Endodermal cell (in vitro differentiated cells): ENCODE results near the gene KCTD12. TPM values are rescaled to one million over a fixed set of nuclear protein-coding genes. Genes with fewer than 3 reads are reported as not detected.

Experiments
- DNase-seq: peaks from one replicate; pipeline ENCODE4 v3.0.0-alpha.2; 2017
- H3K27ac ChIP-seq: 2 replicates; pipeline ENCODE4 v1.5.1; 2013; ENCODE audit warnings: mild to moderate bottlenecking, low read depth, low read length, moderate library complexity
- H3K27me3 ChIP-seq: 2 replicates; pipeline ENCODE4 v1.6.1; 2013; ENCODE audit warnings: mild to moderate bottlenecking, low read length, moderate library complexity; ENCODE audit not compliant: insufficient read depth, control insufficient read depth, poor library complexity, severe bottlenecking
- H3K36me3 ChIP-seq: 2 replicates; pipeline ENCODE4 v1.7.0; 2013; ENCODE audit warnings: mild to moderate bottlenecking, low read length, moderate library complexity; ENCODE audit not compliant: control insufficient read depth, insufficient read depth
- H3K4me1 ChIP-seq: one replicate; pipeline ENCODE4 v1.7.0; 2013; ENCODE audit warnings: low read length; ENCODE audit not compliant: control insufficient read depth, insufficient read depth
- H3K4me3 ChIP-seq: 2 replicates; pipeline ENCODE4 v1.5.1; 2013; ENCODE audit warnings: mild to moderate bottlenecking, low read length, moderate library complexity
- H3K9ac ChIP-seq: 2 replicates; pipeline ENCODE4 v1.6.1; 2013; ENCODE audit warnings: mild to moderate bottlenecking, low read length, moderate library complexity; ENCODE audit not compliant: poor library complexity, severe bottlenecking; ENCODE audit errors: extremely low read depth
- H3K9me3 ChIP-seq: 2 replicates; pipeline ENCODE4 v1.6.1; 2013; ENCODE audit warnings: mild to moderate bottlenecking, low read length, moderate library complexity; ENCODE audit not compliant: control insufficient read depth
- H3K27ac Mint-ChIP-seq: 2 replicates; pipeline ENCODE4 v1.8.0; 2020; ENCODE audit warnings: mixed read lengths
- H3K27me3 Mint-ChIP-seq: 2 replicates; pipeline ENCODE4 v1.8.0; 2021; ENCODE audit warnings: mild to moderate bottlenecking, mixed read lengths; ENCODE audit not compliant: insufficient read depth
- H3K36me3 Mint-ChIP-seq: 2 replicates; pipeline ENCODE4 v1.8.0; 2020; ENCODE audit warnings: low read depth, mixed read lengths
- H3K4me1 Mint-ChIP-seq: 2 replicates; pipeline ENCODE4 v1.8.0; 2020; ENCODE audit warnings: mixed read lengths
- H3K4me3 Mint-ChIP-seq: 2 replicates; pipeline ENCODE4 v1.8.0; 2020; ENCODE audit warnings: mild to moderate bottlenecking, moderate library complexity, mixed read lengths
- H3K9me3 Mint-ChIP-seq: 2 replicates; pipeline ENCODE4 v1.8.0; 2020; ENCODE audit warnings: mild to moderate bottlenecking, mixed read lengths
- CTCF ChIP-seq: fragments of 200-600 bp; sonication (generic); conservative IDR thresholded peaks from 2 replicates; pipeline ENCODE4 v1.5.0; 2021; ENCODE audit warnings: antibody characterized with exemption, mild to moderate bottlenecking
- WGBS, 2 experiments: methylation state at CpG; one replicate each; pipeline versions ENCODE4 v1.1.5 to v1.1.7; 2013; ENCODE audit warnings: missing lambda C conversion rate in 2 of 2, mixed read lengths in 1 of 2; ENCODE audit not compliant: insufficient coverage in 1 of 2, insufficient read length in 1 of 2; 5-methylcytosine and 5-hydroxymethylcytosine counted together
- total RNA-seq, 2 donors: library from RNA; stranded (reverse); fragmentation: NEBNext Ultra II Directional in 1 of 2; extraction: Animal tissue kit (Norgen Biotek cat#: 25700) in 1 of 2; gene quantifications; 2 replicates in 1 of 2; 3 replicates in 1 of 2; pipeline ENCODE4 v1.2.1, GENCODE V29; 2021

KCTD12 gene
- total RNA-seq, 2 donors from 2014 or later, result 1.3 to 2.6 TPM

- WGBS, 2 experiments, result 58% methylated on average over 2 of the region's 2 CpGs; no CpG with 5 or more reads in 1 of the 2 experiments
- H3K9ac ChIP-seq, result no peak overlapping the region
- Mint-ChIP-seq H3K36me3 (peaks cover 2% of the 10 kb centered on the region), H3K4me1 (peaks cover 2% of the 10 kb centered on the region), H3K27ac (no peak overlapping the region), H3K27me3 (peaks cover 63% of the 10 kb centered on the region), H3K9me3 (peaks cover 17% of the 10 kb centered on the region), H3K4me3 (no peak overlapping the region)
- no peak overlapping the region for H3K4me3 ChIP-seq
- peaks cover 17% of the 10 kb centered on the region for H3K9me3 ChIP-seq
- H3K36me3 ChIP-seq, result no peaks in the 10 kb centered on the region
- H3K27ac ChIP-seq, result no peak overlapping the region
- DNase-seq, result no peak
- H3K4me1 ChIP-seq, result no peaks in the 10 kb centered on the region
- no peak for TF ChIP-seq CTCF
- H3K27me3 ChIP-seq, result peaks cover 51% of the 10 kb centered on the region
These were observed 8.4 kb upstream of the KCTD12 start for GRCh38 chr13:76894401-76895110.

DNA sequence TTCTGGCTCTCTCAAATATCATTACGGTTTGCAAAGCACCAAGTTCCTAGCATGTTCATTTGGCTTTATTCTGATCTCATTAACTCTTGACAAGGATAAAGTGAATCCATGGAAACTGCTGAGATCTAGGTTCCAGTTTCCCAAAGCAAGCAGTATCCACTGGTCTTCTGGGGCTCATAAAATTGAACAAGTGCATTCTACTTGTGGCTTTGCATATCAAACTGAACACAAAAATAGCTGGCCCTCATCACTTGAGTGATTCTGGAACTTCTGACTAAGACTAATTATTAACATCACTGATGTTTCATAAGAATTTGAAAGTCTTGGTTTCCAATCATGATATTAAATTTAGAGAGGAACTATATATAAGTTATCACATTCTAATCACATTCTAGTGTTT lies 6.3 kb upstream of the KCTD12 start:
- no peak for DNase-seq
- no peaks in the 10 kb centered on the region for H3K4me1 ChIP-seq
- Mint-ChIP-seq H3K27ac (no peak overlapping the region), H3K27me3 (peaks cover 84% of the 10 kb centered on the region), H3K4me1 (peaks cover 3% of the 10 kb centered on the region), H3K9me3 (no peaks in the 10 kb centered on the region), H3K4me3 (no peak overlapping the region), H3K36me3 (no peaks in the 10 kb centered on the region)
- no peak overlapping the region for H3K4me3 ChIP-seq
- no peaks in the 10 kb centered on the region for H3K36me3 ChIP-seq
- H3K27me3 ChIP-seq, result peaks cover 72% of the 10 kb centered on the region
- no peak overlapping the region for H3K9ac ChIP-seq
- H3K9me3 ChIP-seq, result no peaks in the 10 kb centered on the region
- TF ChIP-seq CTCF, result no peak
- H3K27ac ChIP-seq, result no peak overlapping the region
- WGBS, 2 experiments, result 78 to 90% methylated on average over 1 of the region's 1 CpG

GRCh38 chr13:76890021-76890420 lies 3.8 kb upstream of the KCTD12 start:
- H3K9ac ChIP-seq, result no peak overlapping the region
- H3K27me3 ChIP-seq, result peaks cover 89% of the 10 kb centered on the region
- H3K36me3 ChIP-seq, result no peaks in the 10 kb centered on the region
- peaks cover 10% of the 10 kb centered on the region for H3K4me1 Mint-ChIP-seq
- no peak overlapping the region for H3K4me3 Mint-ChIP-seq
- no peak for DNase-seq
- H3K4me3 ChIP-seq, result no peak overlapping the region
- no peaks in the 10 kb centered on the region for H3K4me1 ChIP-seq
- H3K9me3 Mint-ChIP-seq, result no peaks in the 10 kb centered on the region
- WGBS, 2 experiments, result 88 to 100% methylated on average over 1 of the region's 1 CpG
- H3K27ac ChIP-seq, result no peak overlapping the region
- H3K9me3 ChIP-seq, result no peaks in the 10 kb centered on the region
- H3K36me3 Mint-ChIP-seq, result no peaks in the 10 kb centered on the region
- TF ChIP-seq CTCF, result no peak
- H3K27me3 Mint-ChIP-seq, result peaks cover 81% of the 10 kb centered on the region
- no peak overlapping the region for H3K27ac Mint-ChIP-seq
